ENCODE measurements around the gene NREP.
A peak's percentile ranks its signal among the peaks of the same experiment; 100 is the strongest.

The NREP gene, protein sequence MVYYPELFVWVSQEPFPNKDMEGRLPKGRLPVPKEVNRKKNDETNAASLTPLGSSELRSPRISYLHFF

DNA sequence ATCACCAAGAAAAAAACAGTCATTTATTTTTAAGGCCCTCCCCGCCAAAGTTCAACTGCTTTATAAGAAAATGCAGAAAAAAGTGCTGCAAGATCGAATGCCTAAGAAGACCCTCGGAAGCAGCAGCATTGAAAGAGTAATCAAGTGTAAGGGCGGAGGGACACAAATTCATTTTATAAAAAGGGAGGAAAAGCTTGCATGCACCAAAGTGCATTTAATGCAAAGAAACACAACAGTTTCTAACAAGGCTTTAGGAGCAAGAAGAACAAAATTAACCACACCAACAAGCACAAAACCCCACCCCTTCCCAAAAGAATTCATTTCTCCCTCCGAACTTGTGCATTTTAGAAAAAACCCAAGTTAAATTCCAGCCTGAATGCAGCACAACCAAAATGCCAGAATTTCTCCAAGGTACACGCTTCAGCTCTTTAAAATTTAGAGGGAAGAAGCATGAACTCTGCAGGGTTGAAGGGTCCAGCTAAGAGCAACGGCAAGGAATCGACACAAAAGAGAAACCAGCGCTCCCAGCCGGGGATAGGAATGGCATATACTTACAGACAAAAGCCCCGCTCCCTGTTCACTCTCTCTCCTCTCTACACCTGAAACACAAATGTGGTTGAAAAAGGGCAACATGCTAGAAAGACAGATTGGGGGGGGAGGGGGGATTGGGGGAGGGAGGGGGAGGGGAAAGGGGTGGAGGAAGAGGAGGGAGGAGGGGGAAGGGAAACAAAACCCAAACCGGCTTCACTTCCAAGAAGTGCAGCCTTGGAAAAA, at the start of gene NREP:
Gene NREP (minus strand): TSS at position 614 of the 774 bp plus-strand sequence. CDS start 1,422 bp downstream, outside the sequence.
- peak; percentile 21 for DNase-seq (ENCODE audit: low read depth)

DNA sequence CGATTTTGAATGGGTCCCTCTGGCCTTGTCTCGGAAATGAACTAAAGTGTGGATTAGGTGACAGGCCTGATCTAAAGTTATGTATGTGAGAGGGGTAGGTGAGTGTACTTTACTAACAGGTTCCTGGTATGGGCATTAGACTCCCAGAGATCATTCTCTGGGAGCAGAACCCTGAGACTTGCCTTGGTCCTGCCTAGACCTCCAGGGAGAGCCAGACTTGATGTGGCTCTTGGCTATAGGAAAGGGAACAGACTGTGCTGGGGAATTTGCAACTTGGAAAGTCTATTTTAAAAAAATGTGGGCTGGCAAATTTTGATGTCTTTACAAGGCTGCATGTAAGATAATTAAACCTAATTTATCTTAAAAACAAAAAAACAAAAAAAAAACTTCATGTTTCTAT, 49.8 kb upstream of the NREP start:
- no peak for DNase-seq (ENCODE audit: low read depth)

DNA sequence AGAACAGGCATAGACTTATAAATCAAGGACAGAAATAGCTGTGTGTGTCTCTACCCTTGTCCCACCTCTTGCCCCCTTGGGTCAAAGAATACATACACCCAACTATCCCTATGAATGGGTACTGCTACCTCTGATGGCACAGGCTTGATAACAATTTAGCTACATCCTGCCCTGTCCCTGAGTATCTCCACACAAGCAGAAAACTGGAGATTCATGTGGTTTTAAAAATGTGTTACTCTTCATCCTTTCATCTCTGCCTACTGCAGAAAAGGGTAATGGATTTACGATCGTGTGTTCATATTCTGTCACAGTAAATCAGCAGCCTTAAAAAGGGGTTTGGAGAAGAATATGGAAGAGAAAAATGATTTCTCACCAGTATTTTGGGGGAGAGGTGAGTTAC, 49.2 kb upstream of the NREP start:
- no peak for DNase-seq (ENCODE audit: low read depth)

DNA sequence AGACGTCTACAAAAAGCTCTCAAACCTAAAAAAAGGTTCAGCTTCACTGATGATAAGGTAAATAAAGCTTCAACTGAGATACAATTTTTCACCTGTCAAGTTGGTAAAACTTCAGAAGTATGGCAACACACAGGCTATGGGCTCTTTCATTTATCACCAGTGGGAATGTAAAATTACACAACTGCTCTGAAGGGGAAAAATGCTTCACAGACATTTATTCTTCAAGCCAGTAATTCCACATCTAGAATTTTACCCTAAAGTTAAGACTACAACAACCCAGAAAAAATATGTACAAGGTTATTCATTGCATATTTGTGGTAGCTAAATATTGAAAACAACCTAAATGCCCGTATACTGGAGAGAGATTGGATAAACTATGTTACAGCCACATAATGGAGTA, 48.1 kb upstream of the NREP start:
- DNase-seq (ENCODE audit: low read depth) = no peak

DNA sequence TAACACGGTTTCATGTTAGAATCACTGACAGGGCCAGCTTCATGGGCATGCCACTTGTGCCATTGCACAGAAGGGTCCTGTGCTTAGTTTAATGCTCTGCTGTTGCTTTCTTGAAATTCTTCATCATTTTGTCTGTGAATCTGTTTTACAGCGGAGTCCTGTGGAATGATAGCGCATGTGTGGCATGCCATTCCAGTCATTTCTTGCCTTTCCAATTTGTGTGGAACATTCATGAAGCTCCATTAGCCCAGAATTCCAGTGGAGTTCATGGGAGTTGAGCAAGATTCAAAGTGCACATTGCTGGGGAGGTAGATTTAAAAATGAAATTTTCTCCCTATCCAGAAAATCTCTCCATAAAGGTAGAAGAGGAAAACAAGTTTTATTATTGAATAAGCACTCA, 43.4 kb upstream of the NREP start:
- DNase-seq (ENCODE audit: low read depth) = no peak

DNA sequence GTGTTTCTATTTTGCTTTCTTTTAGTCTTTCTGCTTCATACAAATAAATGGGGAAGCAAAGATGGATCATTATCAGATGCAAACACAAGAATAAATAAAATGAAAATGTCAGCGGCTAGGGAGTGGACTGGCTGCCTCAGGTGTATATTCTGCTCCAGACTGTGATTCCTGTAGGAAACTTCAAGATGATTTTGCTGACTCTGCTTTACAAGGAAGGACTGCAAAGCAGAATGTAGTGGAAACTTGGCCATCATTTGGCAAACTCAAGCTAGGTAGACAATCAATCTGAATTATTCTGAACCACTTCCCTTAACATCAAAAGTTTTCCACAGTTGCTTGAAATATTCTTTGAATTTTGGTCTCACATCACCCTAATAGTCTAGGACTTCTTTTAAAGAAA, 38.1 kb upstream of the NREP start:
- no peak for DNase-seq (ENCODE audit: low read depth)

DNA sequence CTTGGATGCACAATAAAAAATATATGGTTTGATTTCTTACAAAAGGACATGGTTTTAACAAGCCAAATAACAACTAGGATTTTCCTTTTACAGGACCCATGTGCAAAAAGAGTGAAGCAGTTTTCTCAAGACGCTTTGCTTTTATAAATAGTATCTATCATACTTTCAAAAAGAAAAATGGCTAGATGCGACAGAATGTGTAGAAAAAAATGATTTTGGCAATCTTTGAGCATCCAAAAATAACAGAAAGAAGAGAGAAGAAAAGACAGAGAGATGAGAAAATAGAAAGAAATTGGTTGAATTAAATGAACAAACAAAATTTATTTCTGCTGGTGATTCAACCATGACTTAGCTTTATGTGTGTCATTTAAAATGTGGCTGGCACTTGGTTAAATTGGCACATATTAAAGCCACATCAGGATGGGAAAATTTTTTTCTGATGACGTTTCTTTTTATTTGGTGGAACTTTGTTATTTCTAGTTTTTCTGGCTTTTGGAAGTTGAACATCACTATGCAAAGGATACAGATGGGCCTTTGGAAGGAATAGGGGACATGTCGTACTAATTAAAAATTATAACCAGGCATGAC, 35.6 kb upstream of the NREP start:
- DNase-seq (ENCODE audit: low read depth) = peak; percentile 4

DNA sequence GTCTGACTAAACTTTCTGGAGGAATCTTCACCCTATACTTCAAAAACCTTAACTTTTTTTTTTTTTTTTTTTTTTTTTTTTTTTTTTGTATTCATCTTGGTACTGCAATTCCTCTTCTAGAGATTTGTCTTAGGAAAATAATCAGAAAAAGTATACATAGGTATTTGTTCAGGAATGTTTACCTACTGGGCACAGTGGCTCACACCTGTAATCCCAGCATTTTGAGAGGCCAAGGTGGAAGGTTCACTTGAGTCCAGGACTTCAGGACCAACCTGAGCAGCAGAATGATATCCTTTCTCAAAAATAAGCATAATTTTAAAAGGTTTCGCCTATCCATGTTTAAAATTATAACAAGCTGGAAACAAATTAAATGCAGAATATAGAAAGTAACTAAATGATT, 33.3 kb upstream of the NREP start:
- DNase-seq (ENCODE audit: low read depth) = no peak

DNA sequence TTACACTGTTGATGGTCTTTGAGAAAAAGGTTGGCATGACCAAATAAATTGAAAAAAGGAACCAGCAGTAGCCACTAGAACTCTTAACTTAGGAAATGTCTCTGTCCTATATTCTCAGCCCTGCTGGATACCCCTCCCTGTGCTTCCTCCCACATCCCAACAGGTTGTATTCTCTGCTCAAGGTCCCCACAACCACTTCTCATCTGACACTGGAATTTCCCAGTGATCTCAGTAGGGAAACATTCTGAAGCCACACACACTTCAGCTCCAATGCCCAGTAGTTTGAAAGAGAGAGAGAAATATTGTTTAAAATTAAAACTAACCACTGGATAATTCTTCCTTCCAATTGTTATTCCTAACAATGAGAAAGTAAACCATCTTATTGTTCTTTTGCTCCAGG, 30.0 kb upstream of the NREP start:
- DNase-seq (ENCODE audit: low read depth) = no peak

DNA sequence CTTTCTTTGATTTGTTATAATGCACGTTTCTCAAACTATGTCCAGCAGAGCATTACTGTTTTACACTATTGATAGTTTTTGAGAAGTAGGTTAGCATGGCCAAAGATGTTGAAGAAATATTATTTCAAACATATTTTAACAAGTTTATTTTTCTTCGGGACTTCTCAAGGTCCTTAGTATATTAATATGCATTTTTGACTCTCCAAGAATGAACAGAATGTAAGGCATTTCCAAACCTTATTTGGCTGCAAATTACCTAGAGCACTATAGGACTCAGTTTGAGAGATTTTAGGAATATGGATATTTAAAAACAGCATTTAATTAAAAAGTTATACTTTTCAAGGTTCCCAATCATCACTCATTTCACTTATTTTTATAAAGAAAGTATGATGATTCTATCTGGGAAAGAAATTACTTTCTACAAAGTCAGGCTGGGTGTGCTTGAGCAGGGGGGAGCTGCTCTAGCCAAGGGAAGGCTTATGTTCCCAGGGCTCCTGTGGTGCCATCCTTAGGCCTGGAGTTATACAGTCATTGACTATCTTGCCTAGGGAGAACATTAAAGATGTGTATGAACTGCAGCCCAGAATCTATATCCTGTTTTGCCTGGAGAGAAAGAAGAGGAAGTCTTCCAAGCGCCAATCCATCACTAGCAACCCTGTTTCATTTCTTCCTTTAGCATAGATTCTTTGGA, 27.6 kb upstream of the NREP start:
- DNase-seq (ENCODE audit: low read depth) = no peak

DNA sequence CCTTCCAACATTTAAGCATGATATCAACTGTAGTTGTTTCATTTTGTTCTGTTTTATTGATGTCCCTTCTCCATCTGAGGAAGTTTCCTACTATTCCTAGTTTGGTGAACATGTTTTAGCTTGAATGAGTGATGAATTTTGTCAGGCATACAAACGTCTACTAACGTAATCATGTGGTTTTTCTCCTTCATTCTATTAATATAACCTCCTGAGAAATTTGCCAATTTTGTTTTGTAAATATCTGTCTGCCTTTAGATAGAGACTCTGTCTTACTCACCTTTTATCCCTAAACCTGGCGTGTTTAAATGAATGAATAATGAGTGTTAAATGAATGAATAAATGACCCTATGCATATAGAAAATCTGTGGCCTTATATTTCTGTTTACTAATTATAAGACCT, 26.5 kb upstream of the NREP start:
- DNase-seq (ENCODE audit: low read depth) = no peak

DNA sequence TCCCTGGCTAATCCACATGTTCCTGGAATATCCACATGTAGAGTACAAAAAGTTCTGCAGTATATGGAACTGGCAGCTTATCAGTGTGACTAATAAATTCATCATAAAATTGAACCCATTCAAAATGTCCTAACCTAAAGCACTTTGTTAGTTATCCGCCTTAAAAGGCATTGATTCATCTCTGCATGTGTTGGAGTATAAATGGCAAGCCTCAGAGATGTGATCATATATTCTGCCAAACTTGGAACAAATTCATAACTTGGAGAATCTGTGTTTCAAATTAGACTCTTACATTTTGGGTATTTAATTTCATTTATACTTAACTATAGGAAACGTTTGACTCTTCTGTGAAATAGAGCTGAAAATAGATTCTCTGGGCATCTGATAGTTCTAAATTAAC, 25.2 kb upstream of the NREP start:
- DNase-seq (ENCODE audit: low read depth) = no peak

DNA sequence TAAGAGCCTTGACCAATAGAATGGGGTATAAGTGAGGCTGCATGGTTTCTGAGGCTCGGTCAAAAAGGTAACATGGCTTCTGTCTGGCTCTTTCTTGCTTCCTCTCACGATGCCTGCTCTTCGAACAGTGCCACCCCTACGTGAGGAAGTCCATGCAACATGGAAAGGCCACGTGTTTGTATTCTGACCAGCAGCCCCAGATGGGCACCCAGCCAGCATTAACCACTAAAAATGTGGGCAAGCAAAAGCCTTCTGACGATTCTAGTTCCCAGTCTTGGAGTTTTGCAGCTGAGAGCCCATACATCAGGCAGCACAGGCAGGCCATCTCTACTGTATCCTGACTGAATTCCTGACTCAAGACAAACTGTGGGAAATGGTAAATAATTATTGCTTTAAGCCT, 24.2 kb upstream of the NREP start:
- no peak for DNase-seq (ENCODE audit: low read depth)

DNA sequence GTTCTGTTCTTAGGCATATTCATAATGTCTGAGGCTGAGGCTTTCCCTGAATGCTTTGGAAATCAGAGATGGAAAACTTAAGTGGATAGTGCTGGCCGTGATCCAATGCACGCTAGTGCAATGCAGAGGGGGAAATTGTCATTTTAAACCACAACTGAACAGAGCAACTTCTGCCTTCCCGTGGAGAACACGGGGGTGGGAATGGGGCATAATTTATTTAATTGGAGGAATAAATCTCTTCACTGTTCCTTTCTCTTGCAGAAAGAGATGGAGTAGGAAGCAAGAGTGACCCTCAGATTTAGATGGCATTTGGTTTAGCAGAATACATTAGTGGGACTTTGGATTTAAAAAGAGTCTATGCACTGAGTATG, 22.9 kb upstream of the NREP start:
- DNase-seq (ENCODE audit: low read depth) = no peak

DNA sequence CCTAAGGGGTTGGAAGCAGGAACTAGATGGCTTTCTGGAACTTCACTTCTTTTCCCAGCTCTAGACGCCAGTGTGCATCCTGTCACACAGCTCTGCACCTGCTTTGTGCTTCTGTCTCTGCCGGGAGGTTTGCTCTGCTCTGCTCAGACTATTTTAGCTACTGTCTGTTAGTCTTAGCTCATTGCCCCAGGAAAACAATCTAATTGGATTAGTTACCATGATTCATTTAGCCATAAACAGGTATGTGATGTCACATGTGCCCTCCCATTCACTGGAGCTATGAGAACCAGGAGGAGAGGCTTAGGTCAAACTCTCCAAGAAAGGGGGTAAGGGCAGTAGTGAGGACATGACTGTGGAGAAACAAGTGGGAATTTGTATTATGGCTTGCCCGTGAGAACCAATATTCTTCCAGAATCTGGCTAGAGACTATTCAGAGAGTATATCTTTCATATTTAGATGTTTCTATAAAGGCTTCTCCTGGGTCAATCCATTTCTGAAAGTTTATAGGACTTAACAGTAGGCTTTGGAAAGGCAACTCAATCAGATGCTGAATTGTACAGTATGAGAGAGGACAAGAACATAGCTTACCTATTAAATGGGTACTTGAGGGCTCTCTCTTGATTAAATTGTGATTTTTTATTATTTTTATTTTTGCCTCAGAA, 22.4 kb upstream of the NREP start:
- no peak for DNase-seq (ENCODE audit: low read depth)

DNA sequence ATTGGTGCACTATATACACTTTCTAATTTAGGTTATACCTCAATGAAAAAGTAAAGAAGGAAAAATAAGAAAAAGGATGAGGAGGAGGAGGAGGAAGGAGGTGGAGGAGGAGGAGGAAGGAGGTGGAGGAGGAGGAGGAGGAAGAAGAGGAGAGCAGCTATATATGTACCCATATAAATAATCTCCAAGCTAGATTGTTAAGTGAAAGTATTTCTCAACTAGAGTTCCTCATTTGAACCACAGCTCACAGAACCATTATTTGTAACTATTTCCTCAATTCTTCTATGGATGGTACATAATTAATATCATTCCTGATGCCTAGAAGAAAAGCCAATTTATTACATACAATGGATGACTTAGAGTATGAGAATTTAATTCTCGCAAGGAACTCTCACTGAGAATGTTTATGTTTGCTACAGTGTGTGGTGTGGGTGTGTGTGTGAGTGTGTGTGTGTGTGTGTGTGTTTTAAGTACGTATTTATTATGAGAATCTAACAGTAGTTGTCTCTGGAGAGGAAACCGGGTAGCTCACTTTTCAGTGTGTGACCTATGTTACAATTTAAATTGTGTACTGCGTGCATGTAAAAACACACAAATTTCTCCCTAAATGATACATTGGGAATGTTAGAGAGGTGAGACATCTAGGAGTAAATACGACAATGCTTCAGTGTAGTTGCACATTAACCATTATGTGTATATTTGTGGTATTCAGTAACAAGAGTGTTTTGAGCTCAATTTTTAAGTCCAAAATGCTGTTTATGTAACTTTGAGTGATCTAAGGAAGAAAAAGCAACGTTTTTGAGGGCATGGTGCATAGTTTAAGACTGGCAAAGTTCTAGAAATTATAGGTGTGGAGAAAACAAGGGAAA, 20.2 kb upstream of the NREP start:
- no peak for DNase-seq (ENCODE audit: low read depth)

DNA sequence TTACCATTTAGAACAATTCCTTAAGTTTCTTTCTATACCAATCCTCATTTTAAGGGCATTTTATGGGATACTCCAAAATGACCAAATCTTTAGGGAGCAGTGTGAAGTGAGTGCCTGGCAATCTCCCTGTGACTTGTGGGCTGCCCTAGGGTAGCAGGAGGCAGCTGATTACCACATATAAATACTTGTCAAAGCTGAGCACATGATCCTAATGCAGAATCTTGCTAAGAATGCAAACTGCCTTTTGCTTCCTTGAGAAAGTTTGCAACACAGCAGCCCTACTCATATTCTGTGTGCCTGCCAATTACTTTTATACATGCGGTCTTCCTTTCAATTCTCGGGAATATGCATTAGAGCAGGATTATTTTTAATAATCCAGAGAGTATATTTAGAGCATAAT, 18.2 kb upstream of the NREP start:
- DNase-seq (ENCODE audit: low read depth) = no peak

DNA sequence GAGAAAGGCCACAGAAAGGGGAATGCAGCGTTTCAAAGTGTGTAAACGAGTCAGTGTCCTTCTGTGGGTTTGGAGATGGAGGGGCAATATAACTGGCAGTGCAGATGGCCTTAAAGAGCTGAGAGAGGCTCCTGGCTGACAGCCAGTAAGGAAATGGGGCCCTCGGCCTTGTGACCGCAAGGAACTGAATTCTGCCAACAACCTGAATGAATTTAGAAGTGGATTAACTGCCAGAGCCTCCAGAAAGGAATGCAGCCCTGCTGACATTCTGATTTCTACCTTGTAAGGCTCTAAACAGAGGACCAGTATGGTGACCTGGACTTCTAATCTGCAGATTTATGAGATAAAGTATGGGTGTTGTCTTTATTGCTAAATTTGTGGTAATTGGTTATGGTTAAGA, 17.5 kb upstream of the NREP start:
- peak; percentile 26 for DNase-seq (ENCODE audit: low read depth)

DNA sequence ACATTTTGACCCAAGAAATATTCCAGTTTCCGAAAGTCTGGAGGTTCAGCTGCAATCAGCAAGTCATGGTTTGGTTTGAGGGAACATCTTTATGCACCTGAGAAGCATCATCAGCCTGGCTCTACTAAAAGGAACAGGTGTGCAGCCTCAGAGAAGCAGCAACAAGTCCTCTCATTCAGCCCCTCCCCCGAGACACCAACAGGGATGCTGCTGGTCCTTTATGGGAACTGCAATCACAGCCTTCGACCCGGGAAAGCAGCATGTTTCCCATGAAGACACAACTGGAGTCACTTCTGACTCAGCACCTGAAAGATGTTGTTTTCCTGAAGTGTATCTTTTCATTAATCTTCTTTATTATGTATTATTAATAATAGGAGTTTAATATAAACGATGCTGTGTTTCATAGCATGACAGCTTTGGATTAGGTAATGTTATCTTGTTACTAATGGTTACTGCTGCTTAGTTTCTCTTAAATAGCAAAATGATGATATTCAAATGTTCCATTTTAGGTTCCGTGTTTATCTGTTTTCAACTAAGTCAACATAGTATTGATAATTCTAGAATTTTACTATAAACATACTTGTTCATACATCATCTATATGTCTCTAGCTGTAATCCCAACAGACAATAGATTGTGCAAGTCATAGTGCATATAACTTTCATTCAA, 15.6 kb upstream of the NREP start:
- peak; percentile 11 for DNase-seq (ENCODE audit: low read depth)

DNA sequence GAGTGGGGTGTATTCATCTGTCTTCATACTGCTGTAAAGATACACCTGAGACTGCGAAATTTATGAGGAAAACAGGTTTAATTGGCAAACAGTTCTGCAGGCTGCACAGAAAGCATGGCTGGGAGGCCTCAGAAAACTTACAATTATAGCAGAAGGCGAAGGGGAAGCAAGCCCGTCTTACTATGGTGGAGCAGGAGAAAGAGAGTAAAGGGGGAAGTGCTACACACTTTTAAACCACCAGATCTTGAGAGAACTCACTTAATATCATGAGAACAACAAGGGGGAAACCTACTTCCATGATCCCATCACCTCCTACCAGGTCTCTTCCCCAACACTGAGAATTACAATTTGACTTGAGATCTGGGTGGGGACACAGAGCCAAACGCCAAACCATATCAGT, 12.5 kb upstream of the NREP start:
- DNase-seq (ENCODE audit: low read depth) = no peak
